Smooth muscle cell of the brain vasculature (primary cell): ENCODE results near the gene GTF3C1.

Experiments
- DNase-seq: peaks from one replicate; pipeline ENCODE4 v3.0.0-alpha.2; 2012; ENCODE audit warnings: low read depth, low spot score

GTF3C1 gene

DNA sequence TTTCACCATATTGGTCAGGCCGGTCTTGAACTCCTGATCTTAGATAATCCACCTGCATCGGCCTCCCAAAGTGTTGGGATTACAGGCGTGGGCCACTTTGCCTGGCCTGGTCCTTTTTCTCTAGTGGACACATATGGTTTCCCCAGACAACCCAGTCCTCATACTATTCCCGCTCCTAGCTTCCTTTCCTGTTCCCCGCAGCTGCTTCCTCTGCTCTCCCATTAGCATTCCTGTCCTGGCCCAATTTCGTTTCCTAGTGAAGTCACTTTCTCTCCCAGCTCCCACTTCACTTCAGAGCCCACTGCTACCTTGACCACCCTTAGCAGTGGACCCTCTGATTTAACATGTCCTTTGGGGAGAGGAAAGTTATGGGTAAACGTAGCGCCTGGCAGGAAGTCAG is 11.5 kb upstream of the GTF3C1 start:
- DNase-seq, result no peak

DNA sequence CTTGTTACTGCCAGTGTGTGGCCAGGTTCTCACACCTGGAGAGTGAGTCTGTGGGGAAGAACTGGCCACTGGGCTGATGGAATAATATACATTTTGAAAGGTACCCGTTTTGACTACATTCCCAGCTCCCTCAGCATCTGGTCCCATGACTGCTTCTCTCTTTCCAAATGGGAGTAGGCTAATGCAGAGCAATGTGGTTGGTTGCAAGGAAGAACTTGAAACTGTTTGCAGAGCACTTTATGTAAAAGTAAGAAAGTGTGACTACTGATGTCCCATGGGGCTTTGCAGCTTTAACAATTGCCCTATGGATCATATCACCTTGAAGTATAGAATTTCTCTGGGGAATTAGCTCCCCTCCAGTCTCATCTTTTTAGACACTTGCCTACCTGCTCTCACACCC is 9.2 kb upstream of the GTF3C1 start:
- DNase-seq, result no peak

DNA sequence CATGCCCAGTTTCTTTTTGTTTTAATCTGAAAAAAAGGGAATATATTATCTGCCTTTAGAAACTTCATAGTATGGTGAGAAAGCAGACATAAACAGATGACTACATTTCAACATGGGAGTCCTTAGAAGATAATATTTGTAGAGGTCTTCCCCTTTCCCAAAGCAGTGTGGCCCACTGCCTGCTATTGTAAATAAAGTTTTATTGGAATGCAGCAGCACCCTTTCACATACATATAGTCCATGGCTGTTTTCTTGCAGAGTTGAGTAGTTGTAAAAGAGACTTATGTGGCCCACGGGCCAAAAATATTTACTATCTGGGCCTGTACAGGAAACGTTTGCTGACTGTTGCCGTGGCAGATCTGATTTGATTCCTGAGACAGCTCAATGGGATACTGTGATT is 8.7 kb upstream of the GTF3C1 start:
- DNase-seq, result no peak

DNA sequence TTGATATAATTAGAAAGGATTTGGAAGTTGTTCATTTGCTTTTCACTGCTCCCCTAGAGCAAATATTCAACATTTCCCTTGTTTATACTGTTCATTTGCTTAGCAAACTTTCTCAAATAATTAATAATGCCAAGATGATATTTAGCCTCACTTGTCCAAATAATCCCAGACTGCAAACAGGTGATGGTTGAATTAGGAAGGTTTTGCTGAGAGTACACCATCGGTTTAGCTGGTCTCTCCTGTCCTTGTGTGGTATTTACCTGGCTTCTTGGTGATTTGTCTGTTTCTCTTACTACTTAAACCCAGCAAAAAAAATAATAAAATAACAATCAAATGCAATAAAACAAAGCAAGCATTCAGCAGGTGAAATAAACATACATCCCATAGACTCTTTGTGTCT is 6.8 kb upstream of the GTF3C1 start:
- DNase-seq, result no peak

DNA sequence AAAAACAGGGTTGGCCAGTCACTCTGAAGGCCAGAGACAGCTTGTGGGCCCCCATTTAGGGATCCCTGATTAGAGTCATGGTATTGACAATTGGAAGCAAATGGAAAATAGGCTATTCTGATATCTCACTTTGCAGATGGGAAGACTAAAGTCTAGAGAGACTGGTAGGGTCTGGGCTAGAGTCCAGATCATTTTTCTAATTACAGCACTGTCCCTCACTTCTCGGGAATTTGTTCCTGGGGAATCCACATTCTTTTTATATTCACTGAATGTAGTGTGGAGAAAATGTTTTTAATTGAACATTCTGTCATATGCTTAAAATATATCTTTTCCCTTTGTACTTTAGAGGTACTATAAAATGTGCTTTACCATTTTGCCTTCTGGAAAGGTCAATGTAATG is 1.3 kb upstream of the GTF3C1 start:
- no peak for DNase-seq

DNA sequence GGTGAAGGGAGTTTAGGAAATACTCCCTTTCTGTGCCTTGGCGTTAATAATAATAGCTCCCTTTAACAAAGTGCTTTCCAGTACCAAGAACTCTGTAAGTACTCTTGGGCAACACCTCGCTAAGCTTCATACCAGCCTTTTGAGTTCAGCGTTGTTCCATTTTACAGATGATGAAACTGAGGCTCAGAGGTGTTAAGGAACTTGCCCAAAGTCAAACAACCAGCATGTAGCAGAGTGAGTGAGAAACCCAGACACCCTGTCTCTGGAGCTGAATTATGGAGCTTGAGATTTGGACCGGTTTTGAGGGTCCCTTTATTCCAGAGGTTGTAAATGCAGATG is 838 bp upstream of the GTF3C1 start:
- no peak for DNase-seq

DNA sequence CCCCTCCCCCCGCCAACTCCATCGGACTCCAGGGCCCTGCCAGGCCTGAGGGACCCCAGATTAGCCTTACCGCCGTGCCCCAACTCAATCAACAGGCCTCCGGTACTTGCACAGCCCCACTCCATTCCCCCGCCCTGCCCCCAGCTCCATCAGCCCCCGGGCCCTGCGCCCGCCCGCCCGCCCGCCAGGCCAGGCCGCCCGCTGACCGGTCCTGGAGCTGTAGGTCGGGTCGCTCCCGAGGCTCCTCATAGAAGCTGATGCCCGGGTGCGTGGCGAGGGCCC is 308 bp downstream of the GTF3C1 start:
- DNase-seq, result no peak

DNA sequence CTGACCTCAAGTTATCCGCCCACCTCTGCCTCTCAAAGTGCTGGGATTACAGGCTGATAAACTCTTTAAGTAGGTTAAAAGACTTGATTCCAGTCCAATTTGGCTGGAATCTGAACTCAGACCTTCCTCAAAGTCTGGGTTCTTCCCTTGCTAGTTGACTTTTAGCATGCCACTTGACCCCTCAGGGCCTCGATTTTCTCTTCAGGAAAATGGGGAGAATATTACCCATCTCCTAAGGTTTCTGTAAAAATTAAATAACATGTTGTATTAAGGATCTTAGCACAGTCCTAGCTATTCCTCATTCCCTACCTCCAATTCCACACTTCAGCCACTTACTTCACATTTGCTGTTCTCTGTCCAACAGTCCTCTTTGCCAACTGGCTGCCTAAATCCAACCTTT is 1.9 kb downstream of the GTF3C1 start:
- no peak for DNase-seq

DNA sequence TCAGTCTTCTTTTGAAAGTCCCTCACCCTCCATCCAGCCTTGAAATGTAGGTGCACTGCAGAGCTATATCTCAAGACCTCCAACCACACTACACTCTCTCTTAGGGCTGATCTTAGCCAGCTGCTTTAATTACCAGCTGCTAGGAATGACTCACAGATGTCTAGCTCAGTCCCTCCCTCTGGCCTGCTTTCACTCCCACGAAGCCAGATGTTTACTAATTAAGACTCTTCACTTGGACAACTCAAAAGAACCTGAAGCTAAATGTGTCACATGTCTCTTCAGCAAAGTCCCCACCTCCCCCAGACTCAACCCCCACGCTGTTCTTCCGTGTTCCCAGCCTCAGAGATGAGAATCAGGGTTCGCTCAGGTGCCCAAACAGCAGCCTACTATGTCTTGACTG is 2.6 kb downstream of the GTF3C1 start:
- no peak for DNase-seq

DNA sequence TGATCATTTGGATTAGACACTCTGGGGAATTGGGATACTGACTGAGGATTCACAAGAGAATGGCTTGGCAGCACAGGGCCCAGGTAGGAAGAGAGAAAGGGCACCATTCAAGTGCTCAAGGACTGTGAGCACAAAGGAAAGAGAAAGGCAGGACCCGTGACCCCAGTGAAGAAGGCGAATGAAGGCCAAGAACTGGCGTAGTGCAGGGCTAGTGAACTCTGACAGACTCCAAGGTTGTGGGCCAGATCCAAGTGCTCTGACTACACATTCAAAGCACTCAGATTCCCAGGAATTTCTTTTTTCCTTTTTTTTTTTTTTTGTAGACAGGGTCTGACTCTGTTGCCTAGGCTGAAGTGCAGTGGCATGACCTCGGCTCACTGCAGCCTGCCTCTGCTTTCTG is 5.0 kb downstream of the GTF3C1 start:
- DNase-seq, result no peak

DNA sequence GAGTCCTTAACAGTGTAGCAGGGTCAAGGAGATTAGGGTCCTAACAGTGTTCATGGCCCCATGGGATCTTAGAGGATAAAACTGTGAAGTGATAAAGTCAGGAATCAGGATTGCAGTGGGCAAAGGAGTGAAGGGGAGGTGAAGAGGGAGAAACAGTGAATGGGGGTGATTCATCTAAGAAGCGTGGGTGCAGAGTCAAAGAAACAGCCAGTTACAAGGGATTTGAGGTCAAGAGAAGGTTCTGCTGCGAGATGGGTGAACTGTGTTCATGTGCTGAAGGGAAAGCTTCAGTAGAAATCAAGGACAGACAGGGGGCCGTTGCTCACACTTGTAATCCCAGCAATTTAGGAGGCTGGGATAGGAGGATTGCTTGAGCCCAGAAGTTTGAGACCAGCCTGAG is 5.9 kb downstream of the GTF3C1 start:
- DNase-seq, result no peak

DNA sequence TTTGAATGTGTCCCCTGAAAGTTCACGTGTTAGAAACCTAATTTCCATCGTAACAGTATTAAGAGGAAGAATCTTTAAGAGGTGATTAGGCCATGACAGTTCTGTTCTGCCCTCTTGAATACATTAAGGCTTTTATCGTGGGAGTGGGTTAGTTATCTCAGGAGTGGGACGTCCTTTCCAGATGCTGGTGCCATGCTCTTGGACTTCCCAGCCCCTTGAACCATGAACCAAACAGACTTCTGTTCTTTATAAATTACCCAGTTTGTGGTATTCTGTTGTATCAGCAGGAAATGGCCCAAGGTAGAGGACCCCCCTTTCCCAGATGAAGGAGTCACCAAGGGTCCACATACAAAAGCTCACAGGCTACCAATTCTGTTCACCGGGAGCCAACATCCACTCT is 10.1 kb downstream of the GTF3C1 start:
- DNase-seq, result no peak

DNA sequence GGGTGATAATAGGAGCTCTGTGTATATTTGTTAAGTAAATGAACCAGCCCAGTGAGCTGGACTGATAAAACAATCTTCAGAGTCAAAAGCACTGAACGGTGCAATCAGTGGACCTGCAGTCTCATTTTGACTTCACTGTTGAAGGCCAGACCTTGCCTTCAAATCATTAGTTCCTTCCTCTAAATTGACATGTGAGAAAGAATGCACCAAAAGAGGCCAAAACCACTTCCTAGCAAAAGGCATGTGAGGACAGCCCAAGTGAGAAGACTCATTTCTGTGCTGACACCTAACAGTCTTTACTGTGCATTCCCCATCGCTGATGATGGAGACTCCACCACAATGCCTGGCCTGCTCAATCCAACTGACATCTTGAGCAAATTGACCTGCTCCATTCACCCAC is 10.6 kb downstream of the GTF3C1 start:
- no peak for DNase-seq

DNA sequence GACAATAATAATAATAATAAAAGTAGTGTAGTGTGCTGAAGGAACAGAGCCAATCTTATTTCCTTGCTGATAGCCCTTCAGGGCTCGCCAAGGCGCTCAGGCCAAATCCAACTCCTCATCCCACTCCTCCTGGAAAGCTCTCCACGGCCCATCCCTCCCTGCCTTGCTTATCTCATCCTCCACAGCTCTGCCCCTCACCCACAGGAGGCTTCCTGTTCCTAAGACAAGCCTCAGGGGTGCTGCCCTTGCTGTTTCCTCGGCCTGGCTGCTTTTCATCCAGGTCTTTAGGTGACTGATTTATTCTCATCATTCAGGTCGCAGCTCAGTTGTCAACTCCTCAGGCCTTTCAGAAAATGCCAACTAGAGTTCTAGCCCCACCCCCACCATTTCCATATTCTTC is 11.2 kb downstream of the GTF3C1 start:
- no peak for DNase-seq

DNA sequence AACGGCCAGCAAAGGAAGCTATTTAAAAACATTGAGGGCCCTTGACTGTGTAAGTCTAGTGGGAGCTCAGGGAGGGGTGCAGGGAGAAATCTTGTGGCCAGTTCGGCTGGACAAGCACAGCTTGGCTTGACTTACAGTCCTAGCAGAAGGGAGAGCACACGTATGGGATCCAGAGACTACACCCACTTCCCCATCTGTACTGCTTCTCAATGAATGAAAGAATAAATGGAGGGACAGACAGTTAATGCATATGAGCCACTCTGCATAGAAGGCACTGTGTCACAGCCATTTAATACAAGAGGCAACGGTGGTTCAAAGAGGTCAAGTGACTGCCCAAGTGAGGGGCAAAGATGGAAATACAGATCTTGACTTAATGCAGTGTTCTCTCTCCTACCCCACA is 15.5 kb downstream of the GTF3C1 start:
- no peak for DNase-seq

DNA sequence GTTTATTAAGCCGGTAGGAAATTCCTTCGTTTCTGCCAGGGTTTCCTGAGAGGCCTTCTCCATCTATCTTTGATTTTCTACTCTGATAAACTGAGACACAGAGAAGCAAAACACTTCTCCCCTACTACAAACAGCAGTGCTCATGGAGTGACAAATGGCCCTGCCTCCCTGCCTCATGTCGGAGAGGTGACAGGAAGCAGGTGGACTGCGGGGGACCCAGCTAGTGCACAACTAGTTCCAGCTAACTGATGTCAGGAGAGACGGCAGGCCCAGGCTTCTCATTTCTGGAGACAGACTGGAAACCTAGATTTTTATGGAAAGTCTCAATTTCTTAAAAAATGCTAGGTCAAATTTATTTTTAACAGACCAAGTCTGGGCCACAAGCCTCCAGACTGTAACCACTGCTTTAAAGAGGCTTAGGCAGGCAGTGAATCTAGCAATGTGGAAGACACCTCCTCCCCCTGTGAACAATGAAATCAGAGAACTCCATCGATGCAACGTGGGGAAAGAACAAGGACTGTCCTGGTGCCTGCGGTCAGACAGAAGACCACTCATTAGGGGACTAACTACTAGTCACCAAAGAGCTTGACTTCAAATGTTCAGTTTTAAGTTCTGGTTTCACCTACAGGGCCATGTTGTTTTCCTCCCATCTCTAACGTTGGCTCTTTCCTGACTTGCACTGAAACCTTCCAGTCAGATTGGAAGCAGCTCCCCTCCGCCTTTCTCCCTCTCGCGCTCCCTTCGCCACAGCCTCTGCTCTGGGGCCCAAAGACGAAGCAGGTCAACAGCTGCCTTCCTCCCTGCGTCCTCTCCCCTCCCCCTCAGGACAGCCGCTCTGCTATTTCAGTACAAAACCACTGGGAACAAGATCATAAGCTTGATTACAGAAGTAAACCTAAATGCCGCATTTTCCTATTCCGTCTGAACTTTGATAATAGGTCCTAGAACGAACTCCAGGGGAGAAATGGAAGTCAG is 17.6 kb downstream of the GTF3C1 start:
- no peak for DNase-seq

DNA sequence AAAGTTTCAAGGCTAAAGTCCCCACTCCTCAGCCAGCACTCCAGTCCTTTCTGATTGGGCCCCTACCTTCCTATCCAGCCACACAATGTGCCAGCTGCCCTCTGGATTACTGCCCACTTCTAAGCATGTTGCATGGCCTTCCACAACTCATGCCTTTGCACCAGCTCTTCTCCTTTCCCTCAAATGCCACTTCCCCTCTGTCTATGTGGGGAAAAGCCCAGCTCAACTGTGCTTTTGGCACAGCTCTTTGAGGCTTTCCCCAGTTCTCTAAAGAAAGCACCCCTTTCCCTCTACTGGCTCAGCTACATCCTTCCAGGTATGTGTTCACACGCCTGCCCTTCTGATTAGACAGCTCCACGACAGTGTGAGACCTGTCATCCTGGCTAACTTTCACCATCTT is 18.5 kb downstream of the GTF3C1 start:
- no peak for DNase-seq

DNA sequence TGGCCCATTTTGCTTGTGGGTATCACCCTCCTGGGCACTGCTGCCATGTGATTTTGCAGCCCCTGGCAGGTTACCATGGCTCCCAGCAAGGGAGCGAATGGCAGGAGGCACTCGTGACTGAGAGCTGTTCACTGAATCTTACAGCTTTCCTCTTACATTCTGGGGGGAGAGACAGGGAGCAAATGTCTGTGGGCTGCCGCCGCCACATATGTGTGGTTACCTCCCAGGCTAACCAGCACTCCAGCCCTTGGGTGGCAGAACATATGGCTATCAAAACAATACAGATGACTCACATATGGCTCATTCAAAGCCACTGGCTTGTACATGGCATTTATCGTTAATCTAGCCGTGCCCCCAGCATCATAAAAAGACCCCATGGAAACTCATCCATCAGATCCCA is 19.8 kb downstream of the GTF3C1 start:
- no peak for DNase-seq

DNA sequence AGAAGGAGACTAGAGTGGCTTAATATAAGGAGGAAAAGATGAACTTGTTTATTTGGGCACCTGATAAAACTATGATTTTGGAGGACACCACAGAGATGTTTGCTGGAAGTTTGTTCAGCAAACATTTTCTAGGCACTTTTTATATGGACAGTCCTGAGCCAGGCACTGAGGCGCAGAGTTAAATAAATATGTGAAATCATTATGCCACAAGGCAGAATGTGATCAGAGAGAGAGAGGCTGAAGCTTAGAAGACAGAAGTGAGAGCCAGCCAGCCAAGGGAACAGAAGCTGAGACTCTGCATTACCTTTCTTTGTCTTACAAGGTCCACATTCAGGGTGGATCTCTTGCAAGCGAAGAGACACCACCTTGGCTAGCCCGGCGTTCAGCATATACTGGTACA is 21.4 kb downstream of the GTF3C1 start:
- no peak for DNase-seq

DNA sequence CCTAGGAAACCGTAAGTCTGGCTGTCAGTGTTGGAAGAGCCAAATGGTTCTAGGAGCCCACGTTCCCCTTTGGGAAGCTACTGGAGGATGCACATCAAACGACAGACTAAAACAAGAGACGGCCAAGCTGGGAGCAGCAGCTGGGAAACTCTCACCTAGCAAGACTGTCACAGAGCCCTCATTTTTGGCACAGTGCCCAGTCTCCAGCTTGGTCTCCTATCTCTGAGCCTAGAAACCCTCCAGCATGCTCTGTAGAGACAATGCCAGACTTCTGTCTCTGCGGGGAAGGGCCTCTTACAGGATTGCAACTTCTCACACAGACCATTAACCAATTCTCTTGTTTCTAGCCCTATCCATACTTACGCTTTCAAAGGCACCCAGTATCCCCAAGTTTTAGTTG is 23.5 kb downstream of the GTF3C1 start:
- no peak for DNase-seq

DNA sequence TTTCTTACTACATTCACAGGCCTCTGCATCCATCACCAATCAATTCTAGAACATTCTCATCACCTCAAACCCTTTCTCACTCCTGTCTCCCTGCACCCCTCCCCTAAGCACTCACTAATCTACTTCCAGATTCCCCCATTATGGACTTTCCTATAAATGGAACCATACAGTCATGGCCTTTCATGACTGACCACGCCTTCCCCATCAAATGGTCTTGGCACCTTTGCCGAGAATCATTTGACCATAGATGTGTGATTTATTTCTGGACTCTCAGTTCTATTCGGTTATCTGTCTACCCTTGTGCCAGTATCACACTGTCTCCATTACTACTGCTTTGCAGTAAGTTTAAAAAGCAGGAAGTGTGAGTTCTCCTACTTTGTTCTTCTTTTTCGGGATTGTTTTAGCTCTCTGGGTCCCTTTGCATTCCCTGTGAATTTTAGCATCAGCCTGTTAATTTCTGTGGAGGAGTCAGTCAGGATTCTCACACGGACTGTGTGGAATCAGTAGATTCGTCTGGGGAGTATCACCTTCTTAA is 27.5 kb downstream of the GTF3C1 start:
- no peak for DNase-seq

DNA sequence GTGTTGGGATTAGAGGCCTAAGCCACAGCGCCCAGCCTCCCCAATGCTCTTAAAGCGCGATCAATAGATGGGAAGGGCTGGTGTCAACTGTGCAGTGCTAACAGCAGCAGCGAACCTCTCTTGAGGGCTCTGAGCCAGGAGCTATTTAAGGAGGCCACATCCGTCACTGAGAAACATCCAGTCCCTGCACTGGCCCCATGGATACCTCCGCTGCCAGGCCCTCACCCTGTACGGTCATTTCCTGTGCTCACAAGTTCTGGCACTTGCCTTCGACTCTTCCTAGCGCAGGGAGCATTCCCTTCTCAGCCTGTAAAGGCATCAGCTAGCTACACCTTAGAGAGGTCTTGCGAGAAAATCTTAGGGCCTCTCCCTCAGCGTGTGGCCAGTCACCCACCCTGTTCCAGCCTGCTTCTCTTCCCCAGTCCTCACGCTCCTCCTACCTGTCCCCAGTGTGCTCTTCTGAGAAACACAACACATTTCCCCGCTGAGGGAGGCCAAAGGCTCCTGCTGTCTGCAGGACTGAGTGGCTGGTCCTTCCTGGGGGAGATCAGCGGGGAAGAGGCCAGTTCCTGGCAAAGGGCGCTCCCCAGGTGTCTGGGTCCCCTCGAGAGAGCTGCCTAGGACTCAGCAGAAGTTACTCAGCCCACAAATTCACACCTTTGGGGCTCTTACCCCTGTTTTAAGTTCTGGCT is 28.6 kb downstream of the GTF3C1 start:
- DNase-seq, result no peak

DNA sequence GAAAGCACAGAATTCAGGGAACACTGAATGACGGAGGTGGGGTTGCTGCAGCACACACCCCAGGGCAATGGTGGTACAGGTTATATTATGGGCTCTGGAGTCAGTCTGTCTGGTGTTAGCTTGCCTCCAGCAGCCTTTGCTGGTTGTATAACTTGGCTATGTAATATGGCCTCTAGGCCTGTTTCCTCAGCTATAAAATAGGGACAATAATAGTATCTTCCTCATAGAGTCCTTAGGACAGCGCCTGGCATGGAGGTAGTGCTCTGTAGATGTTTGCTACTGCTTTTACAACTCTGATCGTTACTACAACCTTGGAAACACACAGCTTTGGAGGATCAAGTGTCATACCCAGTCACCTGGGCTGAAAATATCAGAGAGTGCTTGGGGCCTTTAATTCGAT is 31.5 kb downstream of the GTF3C1 start:
- DNase-seq, result no peak
